ENCODE measurements around the gene KIF16B.

DNA sequence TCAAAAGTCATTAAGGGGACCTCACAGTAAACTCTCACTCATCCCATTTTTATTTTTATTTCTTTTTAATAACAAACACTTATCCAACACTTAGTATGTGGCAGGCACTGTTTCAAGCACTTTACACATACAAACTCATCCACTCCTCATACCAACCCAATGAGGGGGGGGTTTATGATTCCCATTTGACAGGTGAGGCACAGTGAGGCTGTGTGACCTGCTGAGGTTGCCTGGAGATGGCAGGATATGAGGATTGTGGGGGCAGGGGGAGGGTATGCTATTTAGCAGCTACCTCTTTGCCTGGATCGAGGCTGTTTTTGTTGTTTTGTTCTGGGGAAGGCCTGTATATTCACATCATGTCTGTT lies 219.8 kb downstream of the KIF16B start:
- TF ChIP-seq POLR2A (IDR thresholded peaks at IDR 0.05; ENCODE audit: low read depth, low read length), result no peak
- TF ChIP-seq, protein P1, sequence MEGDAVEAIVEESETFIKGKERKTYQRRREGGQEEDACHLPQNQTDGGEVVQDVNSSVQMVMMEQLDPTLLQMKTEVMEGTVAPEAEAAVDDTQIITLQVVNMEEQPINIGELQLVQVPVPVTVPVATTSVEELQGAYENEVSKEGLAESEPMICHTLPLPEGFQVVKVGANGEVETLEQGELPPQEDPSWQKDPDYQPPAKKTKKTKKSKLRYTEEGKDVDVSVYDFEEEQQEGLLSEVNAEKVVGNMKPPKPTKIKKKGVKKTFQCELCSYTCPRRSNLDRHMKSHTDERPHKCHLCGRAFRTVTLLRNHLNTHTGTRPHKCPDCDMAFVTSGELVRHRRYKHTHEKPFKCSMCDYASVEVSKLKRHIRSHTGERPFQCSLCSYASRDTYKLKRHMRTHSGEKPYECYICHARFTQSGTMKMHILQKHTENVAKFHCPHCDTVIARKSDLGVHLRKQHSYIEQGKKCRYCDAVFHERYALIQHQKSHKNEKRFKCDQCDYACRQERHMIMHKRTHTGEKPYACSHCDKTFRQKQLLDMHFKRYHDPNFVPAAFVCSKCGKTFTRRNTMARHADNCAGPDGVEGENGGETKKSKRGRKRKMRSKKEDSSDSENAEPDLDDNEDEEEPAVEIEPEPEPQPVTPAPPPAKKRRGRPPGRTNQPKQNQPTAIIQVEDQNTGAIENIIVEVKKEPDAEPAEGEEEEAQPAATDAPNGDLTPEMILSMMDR (IDR thresholded peaks at IDR 0.05; ENCODE audit: extremely low read depth in 1 of 2, insufficient read depth in 1 of 2, low read depth in 1 of 2, low read length in 2 of 2), result no peak
- TF ChIP-seq, protein P2, sequence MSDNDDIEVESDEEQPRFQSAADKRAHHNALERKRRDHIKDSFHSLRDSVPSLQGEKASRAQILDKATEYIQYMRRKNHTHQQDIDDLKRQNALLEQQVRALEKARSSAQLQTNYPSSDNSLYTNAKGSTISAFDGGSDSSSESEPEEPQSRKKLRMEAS (IDR thresholded peaks at IDR 0.05; ENCODE audit: insufficient read depth, insufficient read length), result no peak
- TF ChIP-seq POLR2AphosphoS5 (IDR thresholded peaks at IDR 0.05; ENCODE audit: insufficient read depth, low read depth, low read length), result no peak
- no peak for TF ChIP-seq JUN (IDR thresholded peaks at IDR 0.05; ENCODE audit: borderline replicate concordance, insufficient read depth, insufficient read length, low read depth)
- TF ChIP-seq EZH2 (IDR thresholded peaks at IDR 0.05; ENCODE audit: borderline replicate concordance, low read depth, low read length, severe bottlenecking), result no peak
- TF ChIP-seq GATA2 (IDR thresholded peaks at IDR 0.05; ENCODE audit: insufficient read depth, insufficient read length, low read depth, low read length), result no peak
- TF ChIP-seq FOS (IDR thresholded peaks at IDR 0.05; ENCODE audit: borderline replicate concordance, insufficient read depth, low read length), result no peak
